GM10266 (cell line): ENCODE measurements around the gene LPIN3.

Experiments
- DNase-seq: peaks from one replicate; pipeline ENCODE4 v3.0.0; 2012; ENCODE audit errors: extremely low spot score
- TF ChIP-seq, protein P1 (sequence below): IDR thresholded peaks from 2 replicates; pipeline ENCODE4 v1.5.1; 2012; ENCODE audit warnings: mild to moderate bottlenecking, low read depth; ENCODE audit not compliant: control insufficient read depth, insufficient read depth; ENCODE audit errors: missing control alignments

The LPIN3 gene

DNA sequence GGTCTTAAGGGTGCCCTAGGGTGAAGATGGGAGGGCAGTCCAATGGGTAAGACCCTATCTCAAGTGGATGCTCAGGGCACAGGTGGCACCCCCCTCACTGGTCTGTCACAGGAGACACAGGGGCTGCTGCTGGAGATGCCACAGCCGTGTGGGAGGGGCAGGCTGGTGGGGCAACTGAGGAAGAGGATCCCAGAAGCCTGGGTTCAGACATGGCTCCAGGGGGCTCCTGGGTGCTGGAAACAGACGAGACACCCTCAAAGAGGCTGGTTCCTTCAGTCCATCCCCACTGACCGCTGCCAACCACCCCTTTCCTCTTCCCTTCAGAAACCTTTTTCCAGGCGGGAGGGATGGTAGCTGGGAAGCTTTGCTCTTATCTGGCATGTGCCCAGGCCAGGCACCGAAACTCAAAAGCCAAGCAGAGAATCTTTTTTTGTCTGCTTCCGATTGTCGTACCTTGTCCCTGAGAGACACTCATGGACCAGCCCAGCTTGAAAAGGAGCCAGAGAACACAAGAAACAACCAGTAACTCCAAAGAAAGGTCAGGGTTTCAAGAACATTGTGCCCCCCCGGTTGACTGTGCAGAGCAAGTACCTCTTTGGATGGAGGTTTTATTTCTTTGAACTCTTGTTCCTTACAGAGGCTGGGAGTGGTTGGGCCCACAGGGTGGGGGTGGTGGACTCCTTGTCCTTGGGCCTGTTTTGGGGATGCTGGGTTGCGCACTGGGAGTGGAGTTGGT is 54.5 kb downstream of the LPIN3 start:
- DNase-seq, result no peak
- TF ChIP-seq, protein P1, sequence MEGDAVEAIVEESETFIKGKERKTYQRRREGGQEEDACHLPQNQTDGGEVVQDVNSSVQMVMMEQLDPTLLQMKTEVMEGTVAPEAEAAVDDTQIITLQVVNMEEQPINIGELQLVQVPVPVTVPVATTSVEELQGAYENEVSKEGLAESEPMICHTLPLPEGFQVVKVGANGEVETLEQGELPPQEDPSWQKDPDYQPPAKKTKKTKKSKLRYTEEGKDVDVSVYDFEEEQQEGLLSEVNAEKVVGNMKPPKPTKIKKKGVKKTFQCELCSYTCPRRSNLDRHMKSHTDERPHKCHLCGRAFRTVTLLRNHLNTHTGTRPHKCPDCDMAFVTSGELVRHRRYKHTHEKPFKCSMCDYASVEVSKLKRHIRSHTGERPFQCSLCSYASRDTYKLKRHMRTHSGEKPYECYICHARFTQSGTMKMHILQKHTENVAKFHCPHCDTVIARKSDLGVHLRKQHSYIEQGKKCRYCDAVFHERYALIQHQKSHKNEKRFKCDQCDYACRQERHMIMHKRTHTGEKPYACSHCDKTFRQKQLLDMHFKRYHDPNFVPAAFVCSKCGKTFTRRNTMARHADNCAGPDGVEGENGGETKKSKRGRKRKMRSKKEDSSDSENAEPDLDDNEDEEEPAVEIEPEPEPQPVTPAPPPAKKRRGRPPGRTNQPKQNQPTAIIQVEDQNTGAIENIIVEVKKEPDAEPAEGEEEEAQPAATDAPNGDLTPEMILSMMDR, result no peak

DNA sequence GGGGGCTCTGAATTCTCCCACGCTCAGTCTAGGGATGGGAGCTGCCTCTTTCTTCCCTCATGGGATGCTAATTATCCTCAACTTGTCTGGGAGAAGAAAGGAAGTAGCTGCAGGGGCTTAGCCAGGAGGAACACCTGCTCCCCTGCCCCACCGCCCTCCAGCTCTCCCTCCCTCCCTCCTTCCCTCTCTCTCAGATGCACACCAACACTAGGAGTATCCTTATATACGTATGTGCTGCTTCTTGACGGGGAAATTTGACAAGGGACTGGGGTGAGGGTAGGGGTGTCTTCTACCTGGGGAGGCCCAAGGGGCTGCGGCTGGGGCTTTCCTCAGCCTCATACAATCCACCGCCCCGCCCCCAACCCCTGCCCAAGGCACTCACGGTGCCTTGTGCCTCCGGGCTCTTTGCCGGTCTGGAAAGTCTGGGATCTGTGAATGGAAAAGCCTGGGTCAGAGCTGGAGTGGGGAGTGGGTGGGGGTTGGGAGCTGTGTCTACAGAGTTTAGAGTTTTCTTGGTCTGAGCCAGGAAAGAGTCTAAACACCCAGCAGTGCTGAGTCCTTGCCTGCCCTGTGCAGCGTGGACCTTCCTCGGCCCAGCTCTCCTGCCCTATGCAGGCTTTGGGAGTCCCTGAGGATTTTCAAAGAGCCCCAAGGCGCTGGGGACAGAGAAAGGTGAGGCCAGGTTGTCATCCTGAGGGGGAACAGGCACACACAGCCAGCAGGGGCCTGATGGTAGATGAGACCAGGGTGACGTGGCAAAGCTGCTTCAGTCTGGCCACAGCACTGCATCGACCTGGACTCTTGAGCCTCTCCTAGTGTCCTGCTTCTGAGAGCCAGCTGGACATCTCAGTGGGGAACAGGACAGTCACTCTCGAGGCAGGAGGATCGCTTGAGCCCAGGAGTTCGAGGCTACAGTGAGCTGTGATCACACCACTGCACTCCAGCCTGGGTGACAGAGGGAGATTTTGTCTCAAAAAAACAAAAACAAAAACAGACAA is 55.3 kb downstream of the LPIN3 start:
- DNase-seq, result no peak
- TF ChIP-seq, protein P1, result no peak

DNA sequence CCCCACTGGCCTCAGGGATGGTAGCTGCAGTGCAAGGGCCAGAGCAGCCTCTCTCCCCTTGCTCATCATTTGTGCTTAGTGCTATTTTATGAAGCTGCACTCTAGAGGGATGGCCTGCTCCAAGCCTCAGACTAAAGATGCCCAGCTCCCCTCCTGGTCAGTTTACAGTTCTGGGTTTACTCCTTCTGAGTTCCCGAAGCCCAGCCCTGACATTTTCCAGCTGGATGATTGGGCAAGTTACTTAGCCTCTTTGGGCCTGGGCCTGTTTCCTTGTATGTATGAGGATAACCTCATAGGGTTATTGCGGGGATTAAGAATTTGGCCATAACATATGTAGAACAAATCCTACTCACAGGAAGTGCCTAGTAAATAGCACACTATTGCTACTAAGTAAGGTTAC is 57.8 kb downstream of the LPIN3 start:
- TF ChIP-seq, protein P1, result no peak
- DNase-seq, result no peak

DNA sequence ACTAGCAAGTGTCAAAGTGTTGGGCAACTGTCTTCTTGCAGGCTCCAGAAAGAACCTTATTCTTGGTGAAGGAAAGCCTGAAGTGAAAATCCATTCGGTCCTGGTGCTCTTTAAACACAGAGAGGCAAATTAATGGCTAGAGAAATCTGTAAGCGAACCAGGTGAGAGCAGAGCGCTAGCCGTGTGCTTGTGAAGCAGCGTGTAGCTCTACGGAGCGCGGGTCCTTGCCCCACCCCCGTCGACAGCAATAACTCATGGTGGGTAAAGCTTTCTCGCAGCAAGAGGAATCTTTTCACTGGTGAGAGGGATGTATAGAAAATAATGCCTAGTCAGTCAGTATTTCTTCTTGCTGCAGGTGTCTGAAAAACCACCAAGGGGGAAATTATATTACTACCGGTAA is 63.0 kb downstream of the LPIN3 start:
- TF ChIP-seq, protein P1, result no peak
- DNase-seq, result no peak

DNA sequence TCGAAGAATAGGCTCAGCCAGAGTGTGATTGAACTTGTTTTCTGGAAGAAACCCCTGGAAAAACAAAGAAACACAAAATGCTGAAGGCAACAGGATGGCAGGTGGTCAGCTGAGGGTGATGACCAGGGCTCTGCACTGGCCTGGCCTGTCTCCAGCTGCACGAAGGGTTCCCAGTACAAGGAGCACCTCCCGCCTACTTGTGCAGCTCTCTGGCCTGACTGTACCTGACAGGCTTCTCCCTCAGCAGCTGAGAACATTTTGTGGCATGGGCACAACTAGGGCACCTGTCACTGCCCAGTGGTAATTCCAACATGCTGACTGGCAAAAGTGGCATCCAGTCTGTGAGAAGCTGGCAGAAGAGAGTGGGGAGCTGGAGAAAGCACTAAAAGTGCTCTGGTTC is 64.8 kb downstream of the LPIN3 start:
- DNase-seq, result no peak
- TF ChIP-seq, protein P1, result no peak

DNA sequence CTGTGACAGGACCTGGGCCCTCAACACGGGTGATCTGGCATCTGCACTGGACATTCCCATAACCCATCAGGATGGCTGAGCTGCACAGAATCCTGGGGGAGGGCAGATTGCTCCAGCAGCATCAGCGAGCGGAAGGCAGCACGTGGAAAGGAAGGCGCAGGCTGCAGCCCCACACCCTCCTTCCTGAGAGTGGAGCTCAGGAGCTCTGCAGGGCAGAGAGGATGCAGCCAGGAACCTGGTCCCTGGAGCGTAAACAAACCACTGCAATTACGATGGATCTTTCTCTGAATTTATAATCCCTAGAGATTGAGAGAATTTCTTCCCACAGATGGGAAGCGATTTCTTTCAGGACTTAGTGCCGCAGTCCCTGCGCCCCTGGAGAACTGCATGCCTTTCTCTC is 65.7 kb downstream of the LPIN3 start:
- DNase-seq, result no peak
- TF ChIP-seq, protein P1, result no peak
